GM04503 (cell line): ENCODE measurements around the gene GSG1.
"Not testable (repeated sequence)": the region's sequence is repeated elsewhere in the genome, so short reads cannot be mapped to it uniquely, and the experiment has no call there.

Experiments used
- DNase-seq: peaks from one replicate; pipeline ENCODE4 v3.0.0-alpha.2; 2012; ENCODE audit warnings: low read depth

The GSG1 gene

GRCh38 chr12:13090054-13090453 is 13.4 kb downstream of the GSG1 start:
- DNase-seq, result no peak

- DNase-seq, result no peak
Observed at GRCh38 chr12:13088496-13088895, 15.0 kb downstream of the GSG1 start.

- no peak for DNase-seq
Observed at GRCh38 chr12:13087766-13088165, 15.7 kb downstream of the GSG1 start.

- no peak for DNase-seq
Observed at GRCh38 chr12:13085968-13086686, 17.3 kb downstream of the GSG1 start.

GRCh38 chr12:13084898-13085640 is 18.4 kb downstream of the GSG1 start:
- DNase-seq, result no peak

GRCh38 chr12:13083638-13084037 is 19.8 kb downstream of the GSG1 start:
- not testable (repeated sequence) for DNase-seq

- DNase-seq, result no peak
Observed at GRCh38 chr12:13082861-13083260, 20.6 kb downstream of the GSG1 start.

- no peak for DNase-seq
Observed at GRCh38 chr12:13080266-13080665, 23.2 kb downstream of the GSG1 start.

GRCh38 chr12:13079440-13079906 is 24.0 kb downstream of the GSG1 start:
- no peak for DNase-seq

- no peak for DNase-seq
Observed at GRCh38 chr12:13075786-13076570, 27.5 kb downstream of the GSG1 start.

- no peak for DNase-seq
Observed at GRCh38 chr12:13075118-13075480, 28.4 kb downstream of the GSG1 start.

- DNase-seq, result no peak
Observed at GRCh38 chr12:13074396-13075117, 28.9 kb downstream of the GSG1 start.

- DNase-seq, result no peak
Observed at GRCh38 chr12:13073173-13073572, 30.3 kb downstream of the GSG1 start.

- DNase-seq, result no peak
Observed at GRCh38 chr12:13071305-13072280, 31.9 kb downstream of the GSG1 start.

GRCh38 chr12:13069380-13069779 is 34.1 kb downstream of the GSG1 start:
- DNase-seq, result no peak

- DNase-seq, result no peak
Observed at GRCh38 chr12:13067322-13067721, 36.1 kb downstream of the GSG1 start.

GRCh38 chr12:13066459-13066858 is 37.0 kb downstream of the GSG1 start:
- DNase-seq, result no peak

GRCh38 chr12:13066014-13066413 is 37.5 kb downstream of the GSG1 start:
- DNase-seq, result no peak

- no peak for DNase-seq
Observed at GRCh38 chr12:13062669-13063068, 40.8 kb downstream of the GSG1 start.

GRCh38 chr12:13061377-13061776 is 42.1 kb downstream of the GSG1 start:
- no peak for DNase-seq

- no peak for DNase-seq
Observed at GRCh38 chr12:13060581-13060980, 42.9 kb downstream of the GSG1 start.
